Testis (tissue), 3 donors: Measurements from ENCODE around the gene RBM48. TPM values are rescaled to one million over a fixed set of nuclear protein-coding genes. Genes with fewer than 3 reads are reported as not detected.

Experiments
- DNase-seq: peaks from one replicate; pipeline ENCODE4 v3.0.0-alpha.2; 2019
- H3K27ac ChIP-seq, 2 donors: fragments of 200-600 bp; sonication (generic); one replicate each; pipeline ENCODE4 v1.5.1; 2019
- H3K27me3 ChIP-seq: fragments of 200-600 bp; sonication (generic); one replicate; pipeline ENCODE4 v1.5.1; 2019
- H3K36me3 ChIP-seq: fragments of 200-600 bp; sonication (generic); one replicate; pipeline ENCODE4 v1.5.1; 2017; ENCODE audit warnings: low read depth; ENCODE audit errors: missing control alignments
- H3K4me1 ChIP-seq: fragments of 200-600 bp; sonication (generic); one replicate; pipeline ENCODE4 v1.5.1; 2019
- H3K4me3 ChIP-seq, 2 donors: fragments of 200-600 bp; sonication (generic); one replicate each; pipeline ENCODE4 v1.5.1; 2017 to 2019
- H3K9me3 ChIP-seq: fragments of 200-600 bp; sonication (generic); one replicate; pipeline ENCODE4 v1.5.1; 2017
- POLR2A ChIP-seq: fragments of 450-650 bp; IDR thresholded peaks from one replicate; pipeline ENCODE4 v1.6.1; 2017; ENCODE audit warnings: antibody characterized with exemption, mild to moderate bottlenecking, moderate library complexity
- WGBS, 2 donors: methylation state at CpG; one replicate each; pipeline ENCODE4 v1.1.5; 2018; 5-methylcytosine and 5-hydroxymethylcytosine counted together
- intact Hi-C: fragments of 100-400 bp; cut with DNase I; formaldehyde crosslinking; loops from one replicate; pipeline ENCODE4 v1.15.1; 2023; ENCODE audit warnings: low total_unique reads
- polyA plus RNA-seq: library from polyadenylated mRNA; stranded (reverse); fragments of 350-450 nt; fragmentation: Illumina TruSeq; extraction: RNeasy Lipid Tissue Mini Kit (QIAGEN cat#74804); gene quantifications from one replicate; pipeline ENCODE4 v1.2.3, GENCODE V29; 2014; ENCODE audit warnings: low read depth, low replicate concordance; ENCODE audit not compliant: insufficient read depth
- total RNA-seq, 2 donors: library from RNA; depleted of rRNA; stranded (reverse); fragments of >200 nt; gene quantifications; one replicate each; pipeline ENCODE4 v1.2.3, GENCODE V29; 2016
- TF ChIP-seq, protein P1 (sequence below), 3 experiments: fragments of 450-650 bp in 2 of 3; fragments of 200-600 bp in 1 of 3; sonication (generic) in 1 of 3; IDR thresholded peaks; one replicate each; pipeline ENCODE4 v1.5.1; 2016 to 2019; ENCODE audit warnings: antibody characterized with exemption in 3 of 3, mild to moderate bottlenecking in 2 of 3, moderate library complexity in 1 of 3

The RBM48 gene
- total and polyA plus RNA-seq, 3 donors from 2014 or later: 20.3 to 22.5 (median 20.5) TPM

DNA sequence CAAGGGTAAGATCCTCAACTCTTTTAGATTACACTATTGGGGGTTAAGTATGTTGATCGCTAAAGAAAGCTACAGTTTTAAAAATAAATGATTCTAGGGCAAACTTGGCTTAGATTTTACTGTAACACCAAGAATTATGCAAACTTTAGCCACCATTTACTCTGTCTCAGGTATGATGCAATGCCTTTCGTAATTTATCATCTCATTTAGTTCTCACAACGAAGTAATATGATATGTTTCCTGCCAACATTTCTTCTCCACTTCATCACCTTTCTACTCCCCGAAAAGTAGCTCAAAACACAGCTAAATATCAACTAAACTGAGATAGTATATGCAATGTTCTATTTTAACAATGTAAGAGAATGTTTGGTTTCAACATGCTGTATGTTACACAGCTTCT lies 40.5 kb downstream of the RBM48 start:
- Histone ChIP-seq H3K4me1 (no peaks in the 10 kb centered on the region), H3K4me3 (no peak overlapping the region), H3K27me3 (no peaks in the 10 kb centered on the region), H3K36me3 (no peaks in the 10 kb centered on the region), H3K27ac (no peak overlapping the region), H3K9me3 (no peaks in the 10 kb centered on the region)
- no peak for DNase-seq
- WGBS, 2 donors: 91 to 95% methylated on average over 4 of the region's 4 CpGs
- intact Hi-C loops: no loop called here
- no peak for TF ChIP-seq POLR2A
- TF ChIP-seq, protein P1, sequence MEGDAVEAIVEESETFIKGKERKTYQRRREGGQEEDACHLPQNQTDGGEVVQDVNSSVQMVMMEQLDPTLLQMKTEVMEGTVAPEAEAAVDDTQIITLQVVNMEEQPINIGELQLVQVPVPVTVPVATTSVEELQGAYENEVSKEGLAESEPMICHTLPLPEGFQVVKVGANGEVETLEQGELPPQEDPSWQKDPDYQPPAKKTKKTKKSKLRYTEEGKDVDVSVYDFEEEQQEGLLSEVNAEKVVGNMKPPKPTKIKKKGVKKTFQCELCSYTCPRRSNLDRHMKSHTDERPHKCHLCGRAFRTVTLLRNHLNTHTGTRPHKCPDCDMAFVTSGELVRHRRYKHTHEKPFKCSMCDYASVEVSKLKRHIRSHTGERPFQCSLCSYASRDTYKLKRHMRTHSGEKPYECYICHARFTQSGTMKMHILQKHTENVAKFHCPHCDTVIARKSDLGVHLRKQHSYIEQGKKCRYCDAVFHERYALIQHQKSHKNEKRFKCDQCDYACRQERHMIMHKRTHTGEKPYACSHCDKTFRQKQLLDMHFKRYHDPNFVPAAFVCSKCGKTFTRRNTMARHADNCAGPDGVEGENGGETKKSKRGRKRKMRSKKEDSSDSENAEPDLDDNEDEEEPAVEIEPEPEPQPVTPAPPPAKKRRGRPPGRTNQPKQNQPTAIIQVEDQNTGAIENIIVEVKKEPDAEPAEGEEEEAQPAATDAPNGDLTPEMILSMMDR (IDR thresholded peaks at IDR 0.05): no peak

DNA sequence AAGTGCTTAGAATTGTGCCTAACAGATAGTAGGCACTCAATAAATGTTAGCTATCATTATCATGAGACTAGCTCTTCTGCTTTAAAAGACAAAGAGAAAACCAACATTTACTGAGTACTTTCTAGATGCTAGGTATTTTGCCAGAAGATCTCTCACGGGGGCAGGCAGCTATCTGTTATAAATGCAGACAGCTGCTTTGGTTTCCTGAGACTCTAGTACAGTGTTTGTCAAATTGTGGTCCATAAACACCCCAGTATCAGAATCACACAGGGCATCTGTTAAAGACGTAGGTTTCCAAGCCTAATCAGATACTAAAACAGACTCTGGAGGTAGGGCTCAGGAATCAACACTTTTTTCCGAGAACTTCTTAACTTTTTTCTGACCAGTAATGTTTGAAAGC lies 47.7 kb downstream of the RBM48 start:
- Histone ChIP-seq H3K4me1 (no peaks in the 10 kb centered on the region), H3K27ac (no peak overlapping the region), H3K27me3 (no peaks in the 10 kb centered on the region), H3K4me3 (no peak overlapping the region), H3K36me3 (no peaks in the 10 kb centered on the region), H3K9me3 (no peaks in the 10 kb centered on the region)
- intact Hi-C loops: no loop called here
- TF ChIP-seq, protein P1 (IDR thresholded peaks at IDR 0.05): no peak
- no peak for TF ChIP-seq POLR2A
- 80 to 82% methylated on average over 3 of the region's 3 CpGs for WGBS, 2 donors
- no peak for DNase-seq

DNA sequence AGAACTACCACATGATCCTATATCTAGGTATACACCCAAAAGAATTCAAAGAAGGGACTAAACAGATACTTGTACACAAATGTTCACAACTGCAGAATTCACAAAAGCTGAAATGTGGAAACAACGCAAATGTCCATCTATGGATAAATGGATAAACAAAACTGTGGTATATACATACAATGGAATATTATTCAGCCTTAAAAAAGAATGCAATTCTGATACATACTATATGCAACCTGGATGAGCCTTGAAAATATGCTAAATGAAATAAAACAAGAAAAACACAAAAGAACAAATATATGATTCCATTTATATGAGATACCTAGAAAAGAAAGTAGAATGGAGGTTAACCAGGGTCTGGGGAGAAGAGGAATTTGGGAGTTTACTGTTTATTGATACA lies 54.4 kb downstream of the RBM48 start:
- no peak for DNase-seq
- 98 to 100% methylated on average over 1 of the region's 1 CpG for WGBS, 2 donors
- intact Hi-C loops: no loop called here
- TF ChIP-seq, protein P1 (IDR thresholded peaks at IDR 0.05): no peak
- TF ChIP-seq POLR2A: no peak
- H3K4me1 ChIP-seq: peaks cover 13% of the 10 kb centered on the region
- H3K27me3 ChIP-seq: no peaks in the 10 kb centered on the region
- no peak overlapping the region for H3K27ac ChIP-seq
- H3K9me3 ChIP-seq: no peaks in the 10 kb centered on the region
- H3K4me3 ChIP-seq: no peak overlapping the region
- no peaks in the 10 kb centered on the region for H3K36me3 ChIP-seq

DNA sequence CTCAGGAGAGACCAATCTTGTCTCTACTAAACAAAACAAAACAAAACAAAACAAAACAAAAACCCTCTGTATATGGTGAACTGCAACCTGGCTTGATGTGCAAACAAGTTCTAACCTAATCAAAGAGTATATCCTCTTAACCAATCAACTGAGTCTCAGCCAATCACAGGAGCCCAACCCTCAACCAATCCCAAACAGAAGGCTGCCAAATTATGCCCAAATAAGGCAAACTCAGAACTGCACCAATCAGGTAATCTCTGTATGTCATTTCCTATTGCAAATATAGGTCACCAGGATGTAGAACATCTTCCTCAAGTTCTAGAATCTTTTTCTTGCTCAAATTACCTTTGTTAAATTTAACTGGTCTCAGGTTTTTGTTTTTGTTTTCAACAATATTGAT lies 56.4 kb downstream of the RBM48 start:
- Histone ChIP-seq H3K4me1 (peaks cover 23% of the 10 kb centered on the region), H3K36me3 (no peaks in the 10 kb centered on the region), H3K27me3 (no peaks in the 10 kb centered on the region), H3K4me3 (no peak overlapping the region), H3K9me3 (no peaks in the 10 kb centered on the region), H3K27ac (peak overlapping the region in 1 of 2 donors; percentile 26)
- no peak for DNase-seq
- intact Hi-C loops: no loop called here
- TF ChIP-seq, protein P1 (IDR thresholded peaks at IDR 0.05): no peak
- TF ChIP-seq POLR2A: no peak

DNA sequence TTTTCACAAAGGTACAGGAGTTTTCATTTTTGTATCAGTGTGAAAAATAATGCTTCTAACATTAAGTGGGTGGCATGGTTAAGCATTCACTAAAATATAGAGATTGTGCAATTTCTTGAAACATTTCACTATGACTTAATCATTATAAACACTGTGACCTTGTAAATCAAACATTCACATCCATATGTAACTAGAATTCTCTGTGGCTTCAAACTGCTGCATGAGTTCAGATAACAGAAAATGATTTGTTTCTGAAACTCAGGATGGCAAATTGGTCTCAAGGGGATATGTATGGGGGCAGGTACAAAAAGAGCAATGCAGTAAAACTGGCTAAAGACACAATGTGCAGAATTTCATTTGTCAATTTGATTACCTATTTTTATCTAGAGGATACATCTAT lies 57.8 kb downstream of the RBM48 start:
- DNase-seq: no peak
- Histone ChIP-seq H3K9me3 (no peaks in the 10 kb centered on the region), H3K27ac (no peak overlapping the region), H3K4me3 (no peak overlapping the region), H3K4me1 (peaks cover 23% of the 10 kb centered on the region), H3K27me3 (no peaks in the 10 kb centered on the region), H3K36me3 (no peaks in the 10 kb centered on the region)
- intact Hi-C loops: no loop called here
- TF ChIP-seq, protein P1 (IDR thresholded peaks at IDR 0.05): no peak
- TF ChIP-seq POLR2A: no peak
